Transverse colon (tissue), 4 donors: ENCODE data around the gene PRR5. TPM values are rescaled to one million over a fixed set of nuclear protein-coding genes. Genes with fewer than 3 reads are reported as not detected.

Experiments used
- DNase-seq: peaks from one replicate; pipeline ENCODE4 v3.0.0-alpha.2; 2019
- H3K27ac ChIP-seq, 4 donors: fragments of 200-600 bp; sonication (generic); 2 replicates each; pipeline ENCODE4 v1.5.1; 2016 to 2018; ENCODE audit warnings: inconsistent platforms in 4 of 4
- H3K27me3 ChIP-seq: fragments of 200-600 bp; sonication (generic); 2 replicates; pipeline ENCODE4 v1.5.1; 2017; ENCODE audit warnings: inconsistent platforms
- H3K36me3 ChIP-seq, 4 donors: fragments of 200-600 bp; sonication (generic); 2 replicates each; pipeline ENCODE4 v1.5.1; 2017 to 2019; ENCODE audit warnings: inconsistent platforms in 4 of 4
- H3K4me1 ChIP-seq, 4 donors: fragments of 200-600 bp; sonication (generic); 2 replicates each; pipeline ENCODE4 v1.5.1; 2017 to 2020; ENCODE audit warnings: inconsistent platforms in 4 of 4
- H3K4me3 ChIP-seq, 4 donors: fragments of 200-600 bp; sonication (generic); 1 replicate in 1 of 4; 2 replicates in 3 of 4; pipeline versions ENCODE4 v1.5.1 to v1.6.1; 2017 to 2019; ENCODE audit warnings: inconsistent platforms in 4 of 4
- H3K9me3 ChIP-seq, 2 donors: fragments of 200-600 bp; sonication (generic); 2 replicates each; pipeline ENCODE4 v1.5.1; 2017 to 2019; ENCODE audit warnings: inconsistent platforms in 2 of 2
- CTCF ChIP-seq, 5 experiments: fragments of 200-600 bp in 3 of 5; fragments of 450-650 bp in 2 of 5; sonication (generic) in 3 of 5; IDR thresholded peaks; 1 replicate in 2 of 5; 2 replicates in 3 of 5; pipeline ENCODE4 v1.5.1; 2016 to 2017; ENCODE audit warnings: antibody characterized with exemption in 5 of 5, inconsistent platforms in 3 of 5, mild to moderate bottlenecking in 2 of 5, moderate library complexity in 1 of 5
- EP300 ChIP-seq: sonication (generic); formaldehyde crosslinking; IDR thresholded peaks from one replicate; pipeline ENCODE4 v1.6.1; 2017; ENCODE audit warnings: antibody characterized with exemption, low read depth
- POLR2A ChIP-seq: fragments of 450-650 bp; IDR thresholded peaks from one replicate; pipeline ENCODE4 v1.6.1; 2016; ENCODE audit warnings: antibody characterized with exemption, mild to moderate bottlenecking, moderate library complexity
- POLR2AphosphoS5 ChIP-seq, 3 donors: sonication (generic); formaldehyde crosslinking; IDR thresholded peaks; one replicate each; pipeline ENCODE4 v1.6.1; 2016; ENCODE audit warnings: antibody characterized with exemption in 3 of 3
- WGBS, 2 donors: methylation state at CpG; one replicate each; pipeline ENCODE4 v1.1.5; 2018; ENCODE audit warnings: low coverage in 1 of 2; 5-methylcytosine and 5-hydroxymethylcytosine counted together
- in situ Hi-C, 4 donors: fragments of 200-750 bp; cut with MboI; loops; one replicate each; pipeline versions ENCODE4 v1.15.0 to v1.15.1; 2017; ENCODE audit warnings: low sequenced_read_pairs in 3 of 4, low pct_ligation_motif_present in 1 of 4, low pct_unique_long_range_greater_than_20kb in 1 of 4
- intact Hi-C: fragments of 100-400 bp; cut with DNase I; formaldehyde crosslinking; loops from one replicate; pipeline ENCODE4 v1.15.1; 2023; ENCODE audit warnings: low total_unique reads
- total RNA-seq, 4 donors: library from RNA; depleted of rRNA; stranded (reverse); fragments of >200 nt; gene quantifications; one replicate each; pipeline ENCODE4 v1.1.0, GENCODE V29; 2016

PRR5 gene
- total RNA-seq, 4 donors from 2014 or later: 17.7 to 68.3 (median 22.2) TPM

DNA sequence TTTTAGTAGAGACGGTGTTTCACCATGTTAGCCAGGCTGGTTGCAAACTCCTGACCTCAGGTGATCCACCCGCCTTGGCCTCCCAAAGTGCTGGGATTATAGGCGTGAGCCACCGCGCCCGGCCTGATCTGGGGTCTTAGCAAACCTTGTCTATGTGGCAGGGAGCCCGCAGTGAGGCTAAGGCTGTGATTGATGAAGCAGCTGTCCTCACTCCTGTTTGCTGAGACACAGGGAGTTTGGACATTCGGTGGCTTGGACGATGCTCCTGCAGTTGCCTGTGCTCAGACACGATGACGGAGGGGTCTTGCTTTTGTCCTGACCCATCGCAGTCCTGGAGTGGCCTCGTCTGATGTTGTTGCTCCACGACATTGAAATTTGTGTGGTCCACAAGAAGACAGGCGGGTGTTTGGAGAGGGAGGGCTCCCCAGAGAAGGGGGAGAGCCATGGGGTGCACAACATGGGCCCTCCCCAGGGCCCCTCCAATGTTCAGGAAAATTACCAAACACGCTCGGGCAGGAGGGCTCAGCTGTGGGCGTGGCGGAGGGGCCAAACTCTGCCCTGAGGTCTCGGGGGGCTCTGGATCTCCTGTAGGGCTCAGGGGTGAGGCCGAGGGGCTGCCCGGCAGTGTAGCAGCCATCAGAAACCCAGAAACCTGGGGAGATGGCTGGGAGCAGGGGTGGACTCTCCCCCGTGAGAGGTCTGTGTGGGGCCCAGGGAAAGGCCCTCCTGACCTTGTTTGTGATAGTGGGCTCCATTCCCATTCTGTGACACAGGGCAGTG, 41.8 kb upstream of the PRR5 start:
- intact Hi-C loops: no loop called here
- 88% methylated on average over 19 of the region's 23 CpGs; no CpG with 5 or more reads in 1 of the 2 donors for WGBS, 2 donors
- Histone ChIP-seq H3K9me3 (no peaks in the 10 kb centered on the region), H3K4me3 (no peak overlapping the region), H3K27me3 (no peaks in the 10 kb centered on the region), H3K27ac (no peak overlapping the region), H3K4me1 (peaks cover 0 to 37% (median 16%) of the 10 kb centered on the region in 4 donors), H3K36me3 (no peaks in the 10 kb centered on the region)
- in situ Hi-C loops: no loop called here
- no peak for DNase-seq
- TF ChIP-seq POLR2AphosphoS5 (IDR thresholded peaks at IDR 0.05) (no peak), EP300 (no peak), CTCF (IDR thresholded peaks at IDR 0.05) (no peak), POLR2A (no peak)

GRCh38 chr22:44661070-44661469, 40.9 kb upstream of the PRR5 start:
- DNase-seq: no peak
- Histone ChIP-seq H3K36me3 (no peaks in the 10 kb centered on the region), H3K27ac (no peak overlapping the region), H3K4me1 (peaks cover 0 to 41% (median 17%) of the 10 kb centered on the region in 4 donors), H3K4me3 (no peak overlapping the region), H3K9me3 (no peaks in the 10 kb centered on the region), H3K27me3 (no peaks in the 10 kb centered on the region)
- 44% methylated on average over 13 of the region's 14 CpGs; no CpG with 5 or more reads in 1 of the 2 donors for WGBS, 2 donors
- intact Hi-C loops: no loop called here
- TF ChIP-seq POLR2AphosphoS5 (IDR thresholded peaks at IDR 0.05): no peak
- TF ChIP-seq EP300: no peak
- no peak for TF ChIP-seq POLR2A
- TF ChIP-seq CTCF (IDR thresholded peaks at IDR 0.05): no peak
- in situ Hi-C loops: no loop called here

DNA sequence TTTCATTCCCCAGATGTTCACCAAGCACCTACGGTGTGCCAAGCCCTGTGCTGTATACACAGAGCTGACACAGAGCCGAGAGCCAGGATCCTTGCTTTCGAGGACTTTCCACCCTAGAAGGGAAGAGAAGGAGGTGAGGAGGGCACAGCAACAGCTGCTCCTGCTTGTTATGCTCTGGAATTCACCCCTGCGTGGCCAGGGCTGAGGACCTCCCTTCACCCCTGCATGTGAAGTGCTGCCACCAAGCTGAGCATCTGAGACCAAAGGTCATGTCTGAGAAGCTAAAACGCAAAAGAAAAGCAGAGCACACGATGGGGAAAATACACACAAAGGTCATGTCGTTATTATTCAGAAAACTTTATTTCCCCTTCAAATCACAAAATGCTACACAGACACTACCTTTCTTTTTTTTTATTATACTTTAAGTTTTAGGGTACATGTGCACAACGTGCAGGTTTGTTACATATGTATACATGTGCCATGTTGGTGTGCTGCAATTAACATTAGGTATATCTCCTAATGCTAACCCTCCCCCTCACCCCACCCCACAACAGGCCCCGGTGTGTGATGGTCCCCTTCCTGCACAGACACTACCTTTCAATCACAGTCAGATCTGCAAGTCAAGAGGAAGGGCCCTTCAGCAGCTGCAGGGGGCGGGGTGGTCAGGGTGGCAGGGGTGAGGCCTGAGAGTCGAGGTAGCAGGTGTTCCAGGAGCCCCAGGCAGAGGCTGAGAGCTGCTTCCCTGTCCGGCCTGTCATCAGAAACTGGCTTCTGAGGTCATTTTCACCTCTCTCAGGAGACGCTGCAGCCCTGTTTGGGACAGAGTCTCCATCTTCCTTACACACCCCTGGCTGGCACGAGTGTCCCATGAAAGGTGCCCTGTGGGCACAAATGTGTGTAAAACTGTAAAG, 40.1 kb upstream of the PRR5 start:
- Histone ChIP-seq H3K4me3 (no peak overlapping the region), H3K4me1 (peaks cover 0 to 49% (median 19%) of the 10 kb centered on the region in 4 donors), H3K9me3 (no peaks in the 10 kb centered on the region), H3K36me3 (no peaks in the 10 kb centered on the region), H3K27me3 (no peaks in the 10 kb centered on the region), H3K27ac (no peak overlapping the region)
- TF ChIP-seq POLR2AphosphoS5 (IDR thresholded peaks at IDR 0.05) (no peak), CTCF (IDR thresholded peaks at IDR 0.05) (no peak), POLR2A (no peak), EP300 (no peak)
- WGBS, 2 donors: 48 to 52% methylated on average over 6 to 14 of the region's 14 CpGs
- DNase-seq: no peak
- in situ Hi-C loops: no loop called here
- intact Hi-C loops: no loop called here
